Measurements from ENCODE around the gene CAMK1D. TPM values are rescaled to one million over a fixed set of nuclear protein-coding genes. Genes with fewer than 3 reads are reported as not detected.
A peak's percentile ranks its signal among the peaks of the same experiment; 100 is the strongest.

CAMK1D gene
- total and polyA plus RNA-seq, 10 of the 15 experiments (the other 5 are each of a cell fraction or from before 2014, with no cell fraction given), result 2.1 to 35.5 (median 14.7) TPM

DNA sequence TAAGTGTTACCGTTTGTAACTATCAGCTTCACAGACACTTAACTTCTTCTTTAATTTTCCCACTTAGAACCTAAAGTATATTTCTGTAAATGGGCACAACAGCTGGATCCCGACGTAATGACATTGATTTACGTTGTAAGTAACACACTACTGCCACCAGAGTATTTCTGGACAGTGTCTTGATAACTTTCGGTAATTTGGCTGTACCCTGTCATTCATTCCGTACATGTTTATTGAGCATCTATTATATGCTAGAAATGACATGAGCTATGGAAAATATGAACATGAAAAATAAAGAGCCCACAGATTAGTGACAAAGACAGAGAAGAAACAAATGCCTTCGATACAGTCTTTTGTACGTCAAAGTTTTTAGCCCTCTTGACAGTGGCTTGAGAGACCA is 360.8 kb downstream of the CAMK1D start (continued):
- TF ChIP-seq, protein P1, sequence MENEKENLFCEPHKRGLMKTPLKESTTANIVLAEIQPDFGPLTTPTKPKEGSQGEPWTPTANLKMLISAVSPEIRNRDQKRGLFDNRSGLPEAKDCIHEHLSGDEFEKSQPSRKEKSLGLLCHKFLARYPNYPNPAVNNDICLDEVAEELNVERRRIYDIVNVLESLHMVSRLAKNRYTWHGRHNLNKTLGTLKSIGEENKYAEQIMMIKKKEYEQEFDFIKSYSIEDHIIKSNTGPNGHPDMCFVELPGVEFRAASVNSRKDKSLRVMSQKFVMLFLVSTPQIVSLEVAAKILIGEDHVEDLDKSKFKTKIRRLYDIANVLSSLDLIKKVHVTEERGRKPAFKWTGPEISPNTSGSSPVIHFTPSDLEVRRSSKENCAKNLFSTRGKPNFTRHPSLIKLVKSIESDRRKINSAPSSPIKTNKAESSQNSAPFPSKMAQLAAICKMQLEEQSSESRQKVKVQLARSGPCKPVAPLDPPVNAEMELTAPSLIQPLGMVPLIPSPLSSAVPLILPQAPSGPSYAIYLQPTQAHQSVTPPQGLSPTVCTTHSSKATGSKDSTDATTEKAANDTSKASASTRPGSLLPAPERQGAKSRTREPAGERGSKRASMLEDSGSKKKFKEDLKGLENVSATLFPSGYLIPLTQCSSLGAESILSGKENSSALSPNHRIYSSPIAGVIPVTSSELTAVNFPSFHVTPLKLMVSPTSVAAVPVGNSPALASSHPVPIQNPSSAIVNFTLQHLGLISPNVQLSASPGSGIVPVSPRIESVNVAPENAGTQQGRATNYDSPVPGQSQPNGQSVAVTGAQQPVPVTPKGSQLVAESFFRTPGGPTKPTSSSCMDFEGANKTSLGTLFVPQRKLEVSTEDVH (IDR thresholded peaks at IDR 0.05; ENCODE audit: low read depth, partially characterized antibody), result no peak
- no peak for TF ChIP-seq SIX5 (IDR thresholded peaks at IDR 0.05; ENCODE audit: low read depth, low read length, severe bottlenecking)

DNA sequence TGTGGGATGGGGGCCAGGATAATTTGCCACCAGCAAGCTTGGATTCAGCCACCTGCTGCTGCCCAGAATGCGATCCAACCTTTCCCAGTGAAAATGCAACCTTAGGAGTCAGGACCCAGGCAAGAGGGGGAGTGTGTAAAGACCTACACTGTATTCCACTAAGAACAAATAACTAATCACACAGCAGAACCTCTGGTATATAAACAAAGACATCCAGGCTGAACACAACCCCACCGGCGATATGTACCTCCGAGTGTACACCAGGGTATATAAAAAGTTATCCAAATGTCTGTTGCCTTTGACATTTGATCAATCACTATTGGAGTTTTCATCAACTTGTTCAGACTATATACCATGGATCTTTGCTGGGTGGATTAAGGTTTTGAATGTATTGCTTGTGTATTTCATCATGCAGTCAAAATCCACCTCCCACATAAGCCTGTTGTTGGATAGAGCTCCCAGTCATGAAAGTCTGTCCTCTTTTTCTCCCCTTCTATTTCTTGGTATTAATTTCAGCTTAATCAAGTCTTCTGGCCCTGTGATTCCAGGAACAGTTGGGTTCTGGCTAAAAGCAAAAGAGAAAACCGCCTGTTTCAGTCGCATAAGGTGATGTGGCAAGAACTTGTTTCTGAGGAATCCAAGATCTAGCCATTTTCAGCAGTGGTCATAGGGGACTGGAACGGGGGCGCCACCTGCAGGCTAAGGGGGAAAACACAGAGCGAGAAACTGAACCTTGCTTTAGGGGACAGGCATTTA is 361.4 kb downstream of the CAMK1D start:
- H3K4me2 ChIP-seq (ENCODE audit: control insufficient read depth, insufficient read depth), result no peak overlapping the region
- no peaks in the 10 kb centered on the region for H4K20me1 ChIP-seq (ENCODE audit: control insufficient read depth, insufficient read depth)
- H3K4me3 ChIP-seq, result no peak overlapping the region
- ChIA-PET CTCF (interaction anchor here (0.6 to 9.9 kb wide), 34 partner anchors 8 to 599 kb away, joined by 3 to 130 read pairs (median 4); partner anchors contain the start of genes CDC123 and NUDT5), RAD21 (ENCODE audit: unreplicated experiment) (interaction anchor here (0.6 to 3.8 kb wide), 13 partner anchors 8 to 513 kb away, joined by 3 to 42 read pairs (median 4); no protein-coding TSS in a partner anchor), POLR2A (no interaction called here), SMC1A (ENCODE audit: uncharacterized antibody, unreplicated experiment) (interaction anchor here (0.6 to 6.3 kb wide), 18 partner anchors 9 to 517 kb away, joined by 3 to 59 read pairs (median 4); no protein-coding TSS in a partner anchor)
- in situ Hi-C loops (cut with MboI) (loop anchor here (5.0 kb wide), 1 partner anchor 458 kb away; no protein-coding TSS in a partner anchor), intact Hi-C loops (cut with micrococcal nuclease; ENCODE audit: unreplicated experiment) (loop anchor here (1.0 to 10.0 kb wide), 6 partner anchors 192 to 496 kb away; no protein-coding TSS in a partner anchor)
- H2AFZ ChIP-seq (ENCODE audit: control insufficient read depth, low read depth, low read length), result no peak overlapping the region
- no peaks in the 10 kb centered on the region for H3K9me3 ChIP-seq (replicated peaks; ENCODE audit: control insufficient read depth, insufficient read depth, low read length)
- H3K27ac ChIP-seq (ENCODE audit: control insufficient read depth, insufficient read depth), result peak overlapping the region; percentile 43; the same call in 1 of the 2 replicates
- 46% methylated on average over 9 of the region's 9 CpGs for WGBS (ENCODE audit: insufficient coverage, insufficient replicate concordance, low lambda C conversion rate, missing lambda C conversion rate)
- no peaks in the 10 kb centered on the region for H3K36me3 ChIP-seq (ENCODE audit: control insufficient read depth in 2 of 2, insufficient read depth in 2 of 2, low read length in 1 of 2)
- no peaks in the 10 kb centered on the region for H3K27me3 ChIP-seq (replicated peaks in 1 of 2; ENCODE audit: control insufficient read depth in 2 of 2, insufficient read depth in 2 of 2, low read length in 1 of 2)
- ATAC-seq, result peak; percentile 98
- peak; percentile 26 for DNase-seq (ENCODE audit: low read depth, low spot score)
- H3K9ac ChIP-seq (ENCODE audit: control insufficient read depth, insufficient read depth, low read length), result no peak overlapping the region
- FAIRE-seq, result peak; percentile 88
- no TSS peak for BruUV-seq (replicated peaks)
- peaks cover 2% of the 10 kb centered on the region; the same call in 1 of the 2 replicates for H3K4me1 ChIP-seq (ENCODE audit: control insufficient read depth, insufficient read depth, low read length)
- no peaks in the 10 kb centered on the region for H3K79me2 ChIP-seq (ENCODE audit: control insufficient read depth, insufficient read depth, low read length)
- TF ChIP-seq CBFB (IDR thresholded peaks at IDR 0.05; ENCODE audit: low read depth) (no peak), POLR2A (IDR thresholded peaks at IDR 0.05; ENCODE audit: low read depth, low read length) (no peak), SMARCA5 (IDR thresholded peaks at IDR 0.05) (no peak), RBBP5 (conservative IDR thresholded peaks at IDR 0.05) (no peak), SREBF1 (IDR thresholded peaks at IDR 0.05; ENCODE audit: low read length) (no peak), HDAC6 (IDR thresholded peaks at IDR 0.05; ENCODE audit: unreplicated experiment) (no peak), SIN3A (IDR thresholded peaks at IDR 0.05; ENCODE audit: low read depth, low read length) (no peak), MTA2 (IDR thresholded peaks at IDR 0.05; ENCODE audit: low read depth) (no peak), ZSCAN29 (IDR thresholded peaks at IDR 0.05) (no peak), CHD4 (IDR thresholded peaks at IDR 0.05) (no peak), TAF1 (IDR thresholded peaks at IDR 0.05; ENCODE audit: borderline replicate concordance, low read depth, low read length) (no peak)
- TF ChIP-seq, protein P2, sequence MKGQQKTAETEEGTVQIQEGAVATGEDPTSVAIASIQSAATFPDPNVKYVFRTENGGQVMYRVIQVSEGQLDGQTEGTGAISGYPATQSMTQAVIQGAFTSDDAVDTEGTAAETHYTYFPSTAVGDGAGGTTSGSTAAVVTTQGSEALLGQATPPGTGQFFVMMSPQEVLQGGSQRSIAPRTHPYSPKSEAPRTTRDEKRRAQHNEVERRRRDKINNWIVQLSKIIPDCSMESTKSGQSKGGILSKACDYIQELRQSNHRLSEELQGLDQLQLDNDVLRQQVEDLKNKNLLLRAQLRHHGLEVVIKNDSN (IDR thresholded peaks at IDR 0.05; ENCODE audit: borderline replicate concordance, extremely low read length, insufficient read depth, low read depth, low read length), result no peak
- TF ChIP-seq, protein P3, sequence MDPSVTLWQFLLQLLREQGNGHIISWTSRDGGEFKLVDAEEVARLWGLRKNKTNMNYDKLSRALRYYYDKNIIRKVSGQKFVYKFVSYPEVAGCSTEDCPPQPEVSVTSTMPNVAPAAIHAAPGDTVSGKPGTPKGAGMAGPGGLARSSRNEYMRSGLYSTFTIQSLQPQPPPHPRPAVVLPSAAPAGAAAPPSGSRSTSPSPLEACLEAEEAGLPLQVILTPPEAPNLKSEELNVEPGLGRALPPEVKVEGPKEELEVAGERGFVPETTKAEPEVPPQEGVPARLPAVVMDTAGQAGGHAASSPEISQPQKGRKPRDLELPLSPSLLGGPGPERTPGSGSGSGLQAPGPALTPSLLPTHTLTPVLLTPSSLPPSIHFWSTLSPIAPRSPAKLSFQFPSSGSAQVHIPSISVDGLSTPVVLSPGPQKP (IDR thresholded peaks at IDR 0.05; ENCODE audit: low read depth, low read length), result no peak
- TF ChIP-seq, protein P4, sequence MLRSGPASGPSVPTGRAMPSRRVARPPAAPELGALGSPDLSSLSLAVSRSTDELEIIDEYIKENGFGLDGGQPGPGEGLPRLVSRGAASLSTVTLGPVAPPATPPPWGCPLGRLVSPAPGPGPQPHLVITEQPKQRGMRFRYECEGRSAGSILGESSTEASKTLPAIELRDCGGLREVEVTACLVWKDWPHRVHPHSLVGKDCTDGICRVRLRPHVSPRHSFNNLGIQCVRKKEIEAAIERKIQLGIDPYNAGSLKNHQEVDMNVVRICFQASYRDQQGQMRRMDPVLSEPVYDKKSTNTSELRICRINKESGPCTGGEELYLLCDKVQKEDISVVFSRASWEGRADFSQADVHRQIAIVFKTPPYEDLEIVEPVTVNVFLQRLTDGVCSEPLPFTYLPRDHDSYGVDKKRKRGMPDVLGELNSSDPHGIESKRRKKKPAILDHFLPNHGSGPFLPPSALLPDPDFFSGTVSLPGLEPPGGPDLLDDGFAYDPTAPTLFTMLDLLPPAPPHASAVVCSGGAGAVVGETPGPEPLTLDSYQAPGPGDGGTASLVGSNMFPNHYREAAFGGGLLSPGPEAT (IDR thresholded peaks at IDR 0.05; ENCODE audit: low read depth), result 0 out of 2 replicates have a peak, but pooled peaks have one; percentile 50

Data from GM12878 (cell line).